ENCODE measurements around the gene FMO3. TPM values are rescaled to one million over a fixed set of nuclear protein-coding genes. Genes with fewer than 3 reads are reported as not detected.

The FMO3 gene
- total and polyA plus RNA-seq, 10 donors = 0.20 to 1.0 (median 0.64) TPM; not detected in 5

GRCh38 chr1:171117085-171117484, 26.4 kb downstream of the FMO3 start:
- Histone ChIP-seq H3K4me1 (no peaks in the 10 kb centered on the region), H3K27me3 (replicated peaks in 1 of 7) (no peaks in the 10 kb centered on the region), H3K9me3 (no peaks in the 10 kb centered on the region), H3K36me3 (no peaks in the 10 kb centered on the region), H3K27ac (no peak overlapping the region), H3K4me3 (no peak overlapping the region)
- TF ChIP-seq CTCF (IDR thresholded peaks at IDR 0.05 in 8 of 11, conservative IDR thresholded peaks at IDR 0.05 in 3 of 11) (no peak), POLR2A (IDR thresholded peaks at IDR 0.05) (no peak), POLR2AphosphoS5 (IDR thresholded peaks at IDR 0.05) (no peak)
- 82 to 92% (median 87%) methylated on average over 6 of the region's 6 CpGs for WGBS, 5 donors
- no peak for DNase-seq
- intact Hi-C loops (cut with DNase I; ENCODE audit: low total_unique reads) = no loop called here

GRCh38 chr1:171119648-171120047, 28.9 kb downstream of the FMO3 start:
- TF ChIP-seq CTCF (IDR thresholded peaks at IDR 0.05 in 8 of 11, conservative IDR thresholded peaks at IDR 0.05 in 3 of 11) (no peak), POLR2AphosphoS5 (IDR thresholded peaks at IDR 0.05) (no peak), POLR2A (IDR thresholded peaks at IDR 0.05) (no peak)
- no peaks in the 10 kb centered on the region for H3K27me3 ChIP-seq (replicated peaks in 1 of 7)
- no peak overlapping the region for H3K4me3 ChIP-seq
- no peak overlapping the region for H3K27ac ChIP-seq
- 65 to 82% (median 74%) methylated on average over 2 of the region's 2 CpGs for WGBS, 5 donors
- H3K9me3 ChIP-seq = no peaks in the 10 kb centered on the region
- no peaks in the 10 kb centered on the region for H3K36me3 ChIP-seq
- H3K4me1 ChIP-seq = no peaks in the 10 kb centered on the region
- intact Hi-C loops (cut with DNase I; ENCODE audit: low total_unique reads) = no loop called here
- DNase-seq = no peak

GRCh38 chr1:171122299-171122698, 31.6 kb downstream of the FMO3 start:
- Histone ChIP-seq H3K9me3 (no peaks in the 10 kb centered on the region), H3K36me3 (no peaks in the 10 kb centered on the region), H3K27me3 (replicated peaks in 1 of 7) (no peaks in the 10 kb centered on the region), H3K4me1 (no peaks in the 10 kb centered on the region), H3K27ac (peak overlapping the region in 1 of 8 donors; percentile 22), H3K4me3 (no peak overlapping the region)
- no peak for DNase-seq
- no peak for TF ChIP-seq POLR2A (IDR thresholded peaks at IDR 0.05)
- no peak for TF ChIP-seq CTCF (IDR thresholded peaks at IDR 0.05 in 8 of 11, conservative IDR thresholded peaks at IDR 0.05 in 3 of 11)
- TF ChIP-seq POLR2AphosphoS5 (IDR thresholded peaks at IDR 0.05) = no peak
- intact Hi-C loops (cut with DNase I; ENCODE audit: low total_unique reads) = no loop called here

GRCh38 chr1:171122893-171123292, 32.2 kb downstream of the FMO3 start:
- peak overlapping the region in 2 of 8 donors; percentile 22 for H3K27ac ChIP-seq
- DNase-seq = no peak
- intact Hi-C loops (cut with DNase I; ENCODE audit: low total_unique reads) = no loop called here
- no peaks in the 10 kb centered on the region for H3K27me3 ChIP-seq (replicated peaks in 1 of 7)
- no peak overlapping the region for H3K4me3 ChIP-seq
- H3K9me3 ChIP-seq = peaks cover 0 to under 1% (median 0%) of the 10 kb centered on the region in 8 donors
- no peaks in the 10 kb centered on the region for H3K4me1 ChIP-seq
- H3K36me3 ChIP-seq = no peaks in the 10 kb centered on the region
- TF ChIP-seq CTCF (IDR thresholded peaks at IDR 0.05 in 8 of 11, conservative IDR thresholded peaks at IDR 0.05 in 3 of 11) (no peak), POLR2AphosphoS5 (IDR thresholded peaks at IDR 0.05) (no peak), POLR2A (IDR thresholded peaks at IDR 0.05) (no peak)
